Fibroblast of lung (primary cell): ENCODE measurements around the gene DKK3.

Experiments used
- EZH2 ChIP-seq: IDR thresholded peaks from 2 replicates; pipeline ENCODE4 v1.5.1; 2012; ENCODE audit warnings: low read length, control low read depth, mild to moderate bottlenecking; ENCODE audit errors: missing control alignments
- TF ChIP-seq, protein P1 (sequence below), 2 donors: IDR thresholded peaks in 1 of 2; conservative IDR thresholded peaks in 1 of 2; 1 replicate in 1 of 2; 2 replicates in 1 of 2; pipeline ENCODE4 v1.5.1; 2011 to 2012; ENCODE audit warnings: low read length in 2 of 2, control low read depth in 1 of 2, inconsistent platforms in 1 of 2, low read depth in 1 of 2, mild to moderate bottlenecking in 1 of 2

DNA sequence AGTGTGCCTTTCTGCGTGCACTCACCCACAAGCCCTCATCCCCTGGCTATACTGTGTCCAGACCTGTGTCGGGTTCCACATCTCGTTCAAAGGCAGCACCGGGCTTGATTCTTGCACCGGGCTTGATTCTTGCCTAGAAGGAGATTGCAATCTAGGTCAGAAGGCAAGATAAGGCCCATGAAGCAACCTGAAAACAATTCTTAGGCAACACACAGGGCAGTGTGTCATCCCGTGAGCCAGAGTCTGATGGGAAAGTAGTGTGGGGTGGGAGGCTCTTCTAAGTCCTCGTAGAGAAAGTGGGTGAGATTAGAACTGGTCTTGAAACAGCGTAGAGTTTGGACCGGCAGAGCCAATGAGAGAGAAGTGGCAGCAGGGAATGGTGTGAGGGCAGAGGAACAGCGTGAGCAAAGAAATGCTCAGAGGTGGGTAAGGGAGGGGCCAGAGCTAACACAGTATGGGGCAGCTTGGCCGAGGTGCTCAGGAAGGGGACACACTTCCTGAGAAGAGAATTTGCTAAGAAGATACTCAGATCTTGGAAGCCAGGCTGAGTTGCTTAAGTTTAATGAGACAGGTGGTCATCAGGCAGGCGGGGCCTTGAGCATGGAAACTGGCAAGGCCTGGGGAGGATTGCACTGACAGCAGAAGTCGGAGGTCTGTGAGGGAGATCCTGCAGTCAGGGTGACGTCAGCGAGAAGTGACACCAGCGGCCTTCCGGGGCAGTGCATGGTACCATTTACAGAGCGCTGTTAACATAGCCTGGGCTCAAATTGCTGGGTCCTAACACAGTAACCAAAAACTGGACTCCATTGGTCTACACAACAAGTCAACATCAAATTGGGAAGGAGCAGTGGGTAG, 40.7 kb upstream of the DKK3 start:
- TF ChIP-seq, protein P1, sequence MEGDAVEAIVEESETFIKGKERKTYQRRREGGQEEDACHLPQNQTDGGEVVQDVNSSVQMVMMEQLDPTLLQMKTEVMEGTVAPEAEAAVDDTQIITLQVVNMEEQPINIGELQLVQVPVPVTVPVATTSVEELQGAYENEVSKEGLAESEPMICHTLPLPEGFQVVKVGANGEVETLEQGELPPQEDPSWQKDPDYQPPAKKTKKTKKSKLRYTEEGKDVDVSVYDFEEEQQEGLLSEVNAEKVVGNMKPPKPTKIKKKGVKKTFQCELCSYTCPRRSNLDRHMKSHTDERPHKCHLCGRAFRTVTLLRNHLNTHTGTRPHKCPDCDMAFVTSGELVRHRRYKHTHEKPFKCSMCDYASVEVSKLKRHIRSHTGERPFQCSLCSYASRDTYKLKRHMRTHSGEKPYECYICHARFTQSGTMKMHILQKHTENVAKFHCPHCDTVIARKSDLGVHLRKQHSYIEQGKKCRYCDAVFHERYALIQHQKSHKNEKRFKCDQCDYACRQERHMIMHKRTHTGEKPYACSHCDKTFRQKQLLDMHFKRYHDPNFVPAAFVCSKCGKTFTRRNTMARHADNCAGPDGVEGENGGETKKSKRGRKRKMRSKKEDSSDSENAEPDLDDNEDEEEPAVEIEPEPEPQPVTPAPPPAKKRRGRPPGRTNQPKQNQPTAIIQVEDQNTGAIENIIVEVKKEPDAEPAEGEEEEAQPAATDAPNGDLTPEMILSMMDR (conservative IDR thresholded peaks at IDR 0.05 in 1 of 2, IDR thresholded peaks at IDR 0.05 in 1 of 2; ENCODE audit: low read depth in 1 of 2, low read length in 2 of 2) = no peak
- TF ChIP-seq EZH2 = no peak
